ENCODE results near the gene ALDH18A1. TPM values are rescaled to one million over a fixed set of nuclear protein-coding genes. Genes with fewer than 3 reads are reported as not detected.
A peak's percentile ranks its signal among the peaks of the same experiment; 100 is the strongest.

Gene ALDH18A1
- total and polyA plus RNA-seq, 2 donors (not counting 1 experiment from before 2014, with no cell fraction given) = 12.4 to 27.6 TPM

DNA sequence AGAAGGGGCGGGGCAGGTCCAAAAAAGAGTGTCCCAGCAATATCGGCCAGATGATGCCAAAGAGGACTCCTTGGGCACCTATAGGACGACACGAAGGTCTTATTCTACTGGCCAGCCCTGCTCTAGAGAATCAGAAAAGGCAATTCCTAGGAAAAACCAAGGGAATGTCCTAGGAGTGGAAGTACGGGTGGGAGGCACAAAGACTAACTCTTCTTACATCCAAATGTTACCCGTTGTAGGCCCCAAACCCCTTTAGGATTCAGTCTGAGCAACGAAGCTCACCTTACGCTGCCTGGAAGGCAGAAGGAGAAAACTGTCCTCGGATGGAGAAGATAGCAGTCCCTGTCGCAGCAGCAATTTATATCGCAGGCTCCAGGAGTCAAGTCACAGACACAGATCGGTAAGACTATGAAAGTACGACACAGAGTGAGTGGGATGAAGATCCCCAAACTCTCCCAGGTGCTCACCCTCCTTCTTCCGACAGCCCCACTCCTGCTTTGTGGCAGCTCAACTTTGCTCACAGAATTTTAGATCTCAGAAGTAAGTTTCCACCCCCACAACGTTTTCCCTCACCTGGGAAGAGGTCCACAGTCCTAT lies 36.7 kb upstream of the ALDH18A1 start:
- DNase-seq (no peak), ATAC-seq (ENCODE audit: low read depth) (no peak)
- Histone ChIP-seq H3K36me3 (replicated peaks in 1 of 2; ENCODE audit: control extremely low read depth in 1 of 2, control insufficient read depth in 1 of 2, extremely low read depth in 1 of 2, insufficient read depth in 2 of 2, low read length in 1 of 2) (peaks cover 0 to 21% of the 10 kb centered on the region in 2 experiments), H3K79me2 (ENCODE audit: control insufficient read depth, insufficient read depth, low read length) (peaks cover 30% of the 10 kb centered on the region), H3K27me3 (replicated peaks in 1 of 4; ENCODE audit: control extremely low read depth in 1 of 4, control insufficient read depth in 3 of 4, insufficient read depth in 4 of 4, low read length in 3 of 4) (no peaks in the 10 kb centered on the region), H3K9ac (ENCODE audit: low read length) (peak overlapping the region; percentile 92), H3K4me3 (ENCODE audit: control extremely low read depth in 1 of 5, extremely low read depth in 1 of 5, insufficient read depth in 1 of 5, low read depth in 2 of 5, low read length in 4 of 5) (peak overlapping the region; percentile 61 to 96 (median 73)), H3K4me2 (replicated peaks; ENCODE audit: low read depth, low read length, poor library complexity, severe bottlenecking) (peak overlapping the region; percentile 88), H2AFZ (ENCODE audit: insufficient read depth, low read depth, low read length, poor library complexity, severe bottlenecking) (peak overlapping the region; percentile 88), H4K20me1 (ENCODE audit: control insufficient read depth, insufficient read depth, low read length, poor library complexity, severe bottlenecking) (peaks cover 4% of the 10 kb centered on the region), H3K27ac (ENCODE audit: low read length in 2 of 2) (peak overlapping the region; percentile 58 to 93), H3K9me3 (ENCODE audit: control extremely low read depth in 1 of 3, control insufficient read depth in 2 of 3, insufficient read depth in 1 of 3, low read length in 2 of 3) (no peaks in the 10 kb centered on the region), H3K4me1 (ENCODE audit: control insufficient read depth in 2 of 2, insufficient read depth in 2 of 2, low read length in 2 of 2) (peaks cover 33 to 36% of the 10 kb centered on the region in 2 donors)
- intact Hi-C loops (cut with micrococcal nuclease) = loop anchor here (1.0 kb wide), 1 partner anchor 37 kb away; the partner anchor contains the start of gene ALDH18A1
- peaks cover 64% of the 10 kb centered on the region for H3K4me1 Mint-ChIP-seq
- 21% methylated on average over 13 of the region's 15 CpGs for WGBS (ENCODE audit: insufficient coverage)
- ChIA-PET POLR2A (interaction anchor here (0.8 to 3.5 kb wide), 13 partner anchors 41 to 177 kb away, joined by 3 to 31 read pairs (median 4); partner anchors contain the start of gene ENTPD1), CTCF (interaction anchor here (0.5 to 13.1 kb wide), 55 partner anchors 9 to 578 kb away, joined by 3 to 704 read pairs (median 5); partner anchors contain the start of genes BLNK, CC2D2B, ENTPD1 and ZNF518A)
- H3K27me3 Mint-ChIP-seq = no peaks in the 10 kb centered on the region
- H3K4me3 Mint-ChIP-seq = peak overlapping the region; percentile 95
- peak overlapping the region; percentile 95 for H3K27ac Mint-ChIP-seq
- TF ChIP-seq EZH2 (IDR thresholded peaks at IDR 0.05; ENCODE audit: borderline replicate concordance, insufficient read depth, low read depth, low read length, poor library complexity, severe bottlenecking) = no peak
- TF ChIP-seq, protein P1, sequence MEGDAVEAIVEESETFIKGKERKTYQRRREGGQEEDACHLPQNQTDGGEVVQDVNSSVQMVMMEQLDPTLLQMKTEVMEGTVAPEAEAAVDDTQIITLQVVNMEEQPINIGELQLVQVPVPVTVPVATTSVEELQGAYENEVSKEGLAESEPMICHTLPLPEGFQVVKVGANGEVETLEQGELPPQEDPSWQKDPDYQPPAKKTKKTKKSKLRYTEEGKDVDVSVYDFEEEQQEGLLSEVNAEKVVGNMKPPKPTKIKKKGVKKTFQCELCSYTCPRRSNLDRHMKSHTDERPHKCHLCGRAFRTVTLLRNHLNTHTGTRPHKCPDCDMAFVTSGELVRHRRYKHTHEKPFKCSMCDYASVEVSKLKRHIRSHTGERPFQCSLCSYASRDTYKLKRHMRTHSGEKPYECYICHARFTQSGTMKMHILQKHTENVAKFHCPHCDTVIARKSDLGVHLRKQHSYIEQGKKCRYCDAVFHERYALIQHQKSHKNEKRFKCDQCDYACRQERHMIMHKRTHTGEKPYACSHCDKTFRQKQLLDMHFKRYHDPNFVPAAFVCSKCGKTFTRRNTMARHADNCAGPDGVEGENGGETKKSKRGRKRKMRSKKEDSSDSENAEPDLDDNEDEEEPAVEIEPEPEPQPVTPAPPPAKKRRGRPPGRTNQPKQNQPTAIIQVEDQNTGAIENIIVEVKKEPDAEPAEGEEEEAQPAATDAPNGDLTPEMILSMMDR (IDR thresholded peaks at IDR 0.05) = no peak
- H3K9me3 Mint-ChIP-seq (ENCODE audit: insufficient read depth) = no peaks in the 10 kb centered on the region

DNA sequence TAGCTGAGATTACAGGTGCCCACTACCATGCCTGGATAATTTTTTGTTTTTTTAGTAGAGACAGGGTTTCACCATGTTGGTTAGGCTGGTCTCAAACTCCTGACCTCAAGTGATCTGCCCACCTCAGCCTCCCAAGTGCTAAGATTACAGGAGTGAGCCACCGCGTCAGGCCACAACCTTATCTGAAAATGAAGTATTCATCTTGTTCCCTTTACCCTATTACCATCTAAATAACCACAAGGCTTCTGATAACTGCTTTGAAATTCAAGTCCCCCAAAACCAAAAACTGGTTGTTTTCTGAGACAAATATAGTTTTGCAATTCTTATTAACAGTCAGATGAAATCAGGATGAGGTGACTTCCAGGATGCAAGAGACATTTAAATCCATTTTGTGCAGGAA lies 34.8 kb upstream of the ALDH18A1 start:
- H4K20me1 ChIP-seq (ENCODE audit: control insufficient read depth, insufficient read depth, low read length, poor library complexity, severe bottlenecking) = peaks cover 4% of the 10 kb centered on the region
- H3K79me2 ChIP-seq (ENCODE audit: control insufficient read depth, insufficient read depth, low read length) = peaks cover 30% of the 10 kb centered on the region
- H2AFZ ChIP-seq (ENCODE audit: insufficient read depth, low read depth, low read length, poor library complexity, severe bottlenecking) = no peak overlapping the region
- intact Hi-C loops (cut with micrococcal nuclease) = no loop called here
- ATAC-seq (ENCODE audit: low read depth) = no peak
- H3K9ac ChIP-seq (ENCODE audit: low read length) = no peak overlapping the region
- ChIA-PET POLR2A (no interaction called here), CTCF (interaction anchor here (5.9 to 13.1 kb wide), 2 partner anchors 145 to 173 kb away, joined by 221 to 704 read pairs; no protein-coding TSS in a partner anchor)
- Mint-ChIP-seq H3K27me3 (no peaks in the 10 kb centered on the region), H3K27ac (no peak overlapping the region), H3K9me3 (ENCODE audit: insufficient read depth) (no peaks in the 10 kb centered on the region), H3K4me3 (no peak overlapping the region), H3K4me1 (peaks cover 45% of the 10 kb centered on the region)
- H3K9me3 ChIP-seq (ENCODE audit: control extremely low read depth in 1 of 3, control insufficient read depth in 2 of 3, insufficient read depth in 1 of 3, low read length in 2 of 3) = no peaks in the 10 kb centered on the region
- no peak for TF ChIP-seq EZH2 (IDR thresholded peaks at IDR 0.05; ENCODE audit: borderline replicate concordance, insufficient read depth, low read depth, low read length, poor library complexity, severe bottlenecking)
- TF ChIP-seq, protein P1 (IDR thresholded peaks at IDR 0.05) = no peak
- H3K36me3 ChIP-seq (replicated peaks in 1 of 2; ENCODE audit: control extremely low read depth in 1 of 2, control insufficient read depth in 1 of 2, extremely low read depth in 1 of 2, insufficient read depth in 2 of 2, low read length in 1 of 2) = peaks cover 0 to 34% of the 10 kb centered on the region in 2 experiments
- H3K27ac ChIP-seq (ENCODE audit: low read length in 2 of 2) = no peak overlapping the region
- peaks cover 17 to 20% of the 10 kb centered on the region in 2 donors for H3K4me1 ChIP-seq (ENCODE audit: control insufficient read depth in 2 of 2, insufficient read depth in 2 of 2, low read length in 2 of 2)
- no peak overlapping the region for H3K4me3 ChIP-seq (ENCODE audit: control extremely low read depth in 1 of 5, extremely low read depth in 1 of 5, insufficient read depth in 1 of 5, low read depth in 2 of 5, low read length in 4 of 5)
- WGBS (ENCODE audit: insufficient coverage) = 83% methylated on average over 2 of the region's 2 CpGs
- no peaks in the 10 kb centered on the region for H3K27me3 ChIP-seq (replicated peaks in 1 of 4; ENCODE audit: control extremely low read depth in 1 of 4, control insufficient read depth in 3 of 4, insufficient read depth in 4 of 4, low read length in 3 of 4)
- no peak for DNase-seq
- H3K4me2 ChIP-seq (replicated peaks; ENCODE audit: low read depth, low read length, poor library complexity, severe bottlenecking) = no peak overlapping the region

Data from B cell (primary cell).